H9 (cell line): ENCODE measurements around the gene ZNF521. TPM values are rescaled to one million over a fixed set of nuclear protein-coding genes. Genes with fewer than 3 reads are reported as not detected.

ENCODE experiments used
- DNase-seq: peaks from one replicate; pipeline ENCODE4 v3.0.0-alpha.2; 2017
- H2AFZ ChIP-seq: one replicate; pipeline ENCODE4 v1.6.1; 2013; ENCODE audit warnings: mild to moderate bottlenecking, low read length, control low read depth, moderate library complexity
- H2AK5ac ChIP-seq: 2 replicates; pipeline ENCODE4 v1.6.1; 2013; ENCODE audit warnings: low read length, control low read depth, mixed read lengths; ENCODE audit not compliant: insufficient read length
- H2BK120ac ChIP-seq: one replicate; pipeline ENCODE4 v1.6.1; 2013; ENCODE audit warnings: low read depth, mild to moderate bottlenecking, low read length, control low read depth, inconsistent platforms; ENCODE audit not compliant: poor library complexity, severe bottlenecking
- H2BK12ac ChIP-seq: 2 replicates; pipeline ENCODE4 v1.6.1; 2013; ENCODE audit warnings: low read length, control low read depth, mixed read lengths, low read depth; ENCODE audit not compliant: insufficient read length
- H2BK15ac ChIP-seq: 2 replicates; pipeline ENCODE4 v1.6.1; 2013; ENCODE audit warnings: low read depth, low read length, control low read depth
- H2BK20ac ChIP-seq: one replicate; pipeline ENCODE4 v1.6.1; 2013; ENCODE audit warnings: low read depth, mild to moderate bottlenecking, low read length, control low read depth, inconsistent platforms; ENCODE audit not compliant: poor library complexity, severe bottlenecking
- H2BK5ac ChIP-seq: 2 replicates; pipeline ENCODE4 v1.6.1; 2013; ENCODE audit warnings: low read length, control low read depth, mixed read lengths; ENCODE audit not compliant: insufficient read length
- H3K14ac ChIP-seq: 2 replicates; pipeline ENCODE4 v1.6.1; 2013; ENCODE audit warnings: low read length, control low read depth; ENCODE audit not compliant: insufficient read depth
- H3K18ac ChIP-seq: 2 replicates; pipeline ENCODE4 v1.6.1; 2013; ENCODE audit warnings: low read depth, mild to moderate bottlenecking, mixed read lengths, low read length, control low read depth; ENCODE audit not compliant: insufficient read length
- H3K23ac ChIP-seq: 2 replicates; pipeline ENCODE4 v1.6.1; 2013; ENCODE audit warnings: low read length, control low read depth, mixed read lengths, low read depth; ENCODE audit not compliant: insufficient read length
- H3K23me2 ChIP-seq: 2 replicates; pipeline ENCODE4 v1.6.1; 2013; ENCODE audit warnings: low read depth, mild to moderate bottlenecking, mixed read lengths, low read length, control low read depth; ENCODE audit not compliant: insufficient read length, poor library complexity, severe bottlenecking
- H3K27ac ChIP-seq: 2 replicates; pipeline ENCODE4 v1.5.1; 2013; ENCODE audit warnings: low read length, control low read depth, mixed read lengths, low read depth; ENCODE audit not compliant: insufficient read length
- H3K27me3 ChIP-seq: 2 replicates; pipeline ENCODE4 v1.6.1; 2013; ENCODE audit warnings: low read length, control low read depth, inconsistent platforms; ENCODE audit not compliant: insufficient read depth
- H3K4ac ChIP-seq: 2 replicates; pipeline ENCODE4 v1.6.1; 2013; ENCODE audit warnings: low read depth, mild to moderate bottlenecking, control low read depth, inconsistent platforms, low read length, moderate library complexity
- H3K4me1 ChIP-seq: 2 replicates; pipeline ENCODE4 v1.6.1; 2013; ENCODE audit warnings: low read length, control low read depth, inconsistent platforms; ENCODE audit not compliant: insufficient read depth
- H3K4me2 ChIP-seq: 2 replicates; pipeline ENCODE4 v1.6.1; 2013; ENCODE audit warnings: low read length, control low read depth, mixed read lengths; ENCODE audit not compliant: insufficient read length, insufficient read depth
- H3K56ac ChIP-seq: 2 replicates; pipeline ENCODE4 v1.6.1; 2013; ENCODE audit warnings: low read depth, mild to moderate bottlenecking, mixed read lengths, low read length, control low read depth; ENCODE audit not compliant: insufficient read length
- H3K79me1 ChIP-seq: 2 replicates; pipeline ENCODE4 v1.6.1; 2013; ENCODE audit warnings: low read depth, mild to moderate bottlenecking, moderate library complexity, low read length, control low read depth, inconsistent platforms; ENCODE audit not compliant: insufficient read depth, poor library complexity, severe bottlenecking
- H3K79me2 ChIP-seq: 2 replicates; pipeline ENCODE4 v1.6.1; 2013; ENCODE audit warnings: low read length, control low read depth, inconsistent platforms; ENCODE audit not compliant: insufficient read depth
- H3K9ac ChIP-seq: 2 replicates; pipeline ENCODE4 v1.6.1; 2013; ENCODE audit warnings: low read length, control low read depth, mixed read lengths; ENCODE audit not compliant: insufficient read length; ENCODE audit errors: extremely low read depth
- H3K9me3 ChIP-seq: one replicate; pipeline ENCODE4 v1.6.1; 2013; ENCODE audit warnings: low read depth, low read length, inconsistent platforms; ENCODE audit not compliant: control insufficient read depth
- H3T11ph ChIP-seq: one replicate; pipeline ENCODE4 v1.6.1; 2013; ENCODE audit warnings: mild to moderate bottlenecking, low read length, control low read depth, inconsistent platforms
- H4K20me1 ChIP-seq: one replicate; pipeline ENCODE4 v1.6.1; 2013; ENCODE audit not compliant: control insufficient read depth, insufficient read length, insufficient read depth
- H4K5ac ChIP-seq: 2 replicates; pipeline ENCODE4 v1.6.1; 2013; ENCODE audit warnings: low read depth, mild to moderate bottlenecking, mixed read lengths, low read length, control low read depth; ENCODE audit not compliant: insufficient read length
- H4K8ac ChIP-seq: replicated peaks from 2 replicates; pipeline ENCODE4 v1.6.1; 2013; ENCODE audit warnings: low read length, control low read depth, mixed read lengths, low read depth; ENCODE audit not compliant: insufficient read length
- H4K91ac ChIP-seq: 2 replicates; pipeline ENCODE4 v1.6.1; 2013; ENCODE audit warnings: low read depth, mild to moderate bottlenecking, moderate library complexity, mixed read lengths, low read length, control low read depth; ENCODE audit not compliant: insufficient read length
- H3K27ac Mint-ChIP-seq, 3 experiments: 2 replicates in 2 of 3; 3 replicates in 1 of 3; pipeline ENCODE4 v1.8.0; 2020 to 2021; ENCODE audit warnings: mixed read lengths in 3 of 3, mild to moderate bottlenecking in 1 of 3, moderate library complexity in 1 of 3
- H3K27me3 Mint-ChIP-seq: 2 replicates; pipeline ENCODE4 v1.8.0; 2021; ENCODE audit warnings: low read depth, mild to moderate bottlenecking, moderate library complexity, mixed read lengths
- H3K36me3 Mint-ChIP-seq, 3 experiments: 2 replicates in 2 of 3; 3 replicates in 1 of 3; pipeline ENCODE4 v1.8.0; 2020 to 2021; ENCODE audit warnings: low read depth in 3 of 3, mixed read lengths in 3 of 3; ENCODE audit not compliant: insufficient read depth in 1 of 3
- H3K4me1 Mint-ChIP-seq, 2 experiments: 2 replicates each; pipeline ENCODE4 v1.8.0; 2020; ENCODE audit warnings: mixed read lengths in 2 of 2
- H3K4me3 Mint-ChIP-seq, 2 experiments: 2 replicates in 1 of 2; 3 replicates in 1 of 2; pipeline ENCODE4 v1.8.0; 2020 to 2021; ENCODE audit warnings: mild to moderate bottlenecking in 2 of 2, mixed read lengths in 2 of 2, moderate library complexity in 1 of 2
- H3K9me3 Mint-ChIP-seq, 2 experiments: 2 replicates in 1 of 2; 3 replicates in 1 of 2; pipeline ENCODE4 v1.8.0; 2020; ENCODE audit warnings: mild to moderate bottlenecking in 2 of 2, mixed read lengths in 2 of 2, moderate library complexity in 1 of 2
- WGBS: extraction: QIAGEN DNeasy Blood & Tissue Kit; methylation state at CpG from one replicate; pipeline ENCODE4 v1.1.7; 2013; ENCODE audit warnings: missing lambda C conversion rate, low lambda C conversion rate, mixed read lengths; ENCODE audit not compliant: insufficient read length; ENCODE audit errors: extremely low coverage; 5-methylcytosine and 5-hydroxymethylcytosine counted together
- total RNA-seq: library from RNA; stranded (reverse); gene quantifications from 2 replicates; pipeline ENCODE4 v1.2.1, GENCODE V29; 2021
- TF ChIP-seq, protein P1 (sequence below): fragments of 200-600 bp; sonication (generic); conservative IDR thresholded peaks from 3 replicates; pipeline ENCODE4 v1.8.0; 2021; ENCODE audit warnings: antibody characterized with exemption, mild to moderate bottlenecking

The ZNF521 gene
- total RNA-seq, 1 experiment from 2014 or later = 3.3 TPM

DNA sequence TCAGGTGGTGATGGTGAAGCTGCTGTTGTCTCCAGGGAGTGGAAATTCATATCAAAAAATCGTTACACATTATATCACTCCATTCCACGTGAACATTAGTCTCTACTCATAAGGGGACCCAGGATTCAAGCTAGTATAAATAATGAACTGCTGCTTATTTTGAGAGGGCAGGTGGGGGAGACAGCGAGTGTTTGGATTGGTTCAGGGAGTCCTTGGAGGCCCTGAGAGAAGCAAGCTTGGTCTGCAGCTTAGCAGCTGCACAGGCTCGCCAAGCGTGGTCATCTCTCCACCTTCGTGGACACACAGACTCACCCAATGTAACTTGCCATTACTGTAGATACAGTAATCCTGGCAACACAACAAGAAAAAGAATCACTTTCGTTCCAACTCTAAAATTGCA lies 177.6 kb downstream of the ZNF521 start:
- no peak for DNase-seq
- TF ChIP-seq, protein P1, sequence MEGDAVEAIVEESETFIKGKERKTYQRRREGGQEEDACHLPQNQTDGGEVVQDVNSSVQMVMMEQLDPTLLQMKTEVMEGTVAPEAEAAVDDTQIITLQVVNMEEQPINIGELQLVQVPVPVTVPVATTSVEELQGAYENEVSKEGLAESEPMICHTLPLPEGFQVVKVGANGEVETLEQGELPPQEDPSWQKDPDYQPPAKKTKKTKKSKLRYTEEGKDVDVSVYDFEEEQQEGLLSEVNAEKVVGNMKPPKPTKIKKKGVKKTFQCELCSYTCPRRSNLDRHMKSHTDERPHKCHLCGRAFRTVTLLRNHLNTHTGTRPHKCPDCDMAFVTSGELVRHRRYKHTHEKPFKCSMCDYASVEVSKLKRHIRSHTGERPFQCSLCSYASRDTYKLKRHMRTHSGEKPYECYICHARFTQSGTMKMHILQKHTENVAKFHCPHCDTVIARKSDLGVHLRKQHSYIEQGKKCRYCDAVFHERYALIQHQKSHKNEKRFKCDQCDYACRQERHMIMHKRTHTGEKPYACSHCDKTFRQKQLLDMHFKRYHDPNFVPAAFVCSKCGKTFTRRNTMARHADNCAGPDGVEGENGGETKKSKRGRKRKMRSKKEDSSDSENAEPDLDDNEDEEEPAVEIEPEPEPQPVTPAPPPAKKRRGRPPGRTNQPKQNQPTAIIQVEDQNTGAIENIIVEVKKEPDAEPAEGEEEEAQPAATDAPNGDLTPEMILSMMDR = no peak
- Histone ChIP-seq H4K5ac (no peak overlapping the region), H3K79me2 (no peaks in the 10 kb centered on the region), H3K27ac (no peak overlapping the region), H3K23ac (no peak overlapping the region), H4K20me1 (no peaks in the 10 kb centered on the region), H3K4me1 (peaks cover 2% of the 10 kb centered on the region; the same call in 1 of the 2 replicates), H3K79me1 (no peaks in the 10 kb centered on the region), H2BK15ac (no peak overlapping the region), H2BK12ac (no peak overlapping the region), H2BK5ac (no peak overlapping the region), H3K9ac (no peak overlapping the region), H3K56ac (no peak overlapping the region), H4K8ac (no peak overlapping the region), H2BK120ac (no peak overlapping the region), H2BK20ac (no peak overlapping the region), H3T11ph (no peak overlapping the region), H3K9me3 (no peaks in the 10 kb centered on the region), H2AFZ (no peak overlapping the region), H3K27me3 (no peaks in the 10 kb centered on the region), H3K23me2 (no peaks in the 10 kb centered on the region), H3K14ac (no peak overlapping the region), H3K18ac (no peak overlapping the region), H3K4ac (no peak overlapping the region), H3K4me2 (no peak overlapping the region), H2AK5ac (no peak overlapping the region), H4K91ac (no peak overlapping the region)
- Mint-ChIP-seq H3K36me3 (no peaks in the 10 kb centered on the region), H3K27me3 (no peaks in the 10 kb centered on the region), H3K4me1 (peaks cover 13 to 26% of the 10 kb centered on the region in 2 experiments), H3K4me3 (no peak overlapping the region), H3K27ac (no peak overlapping the region), H3K9me3 (no peaks in the 10 kb centered on the region)
- no CpG with 5 or more reads among the region's 7 CpGs for WGBS
